ENCODE data around the gene NAE1.

GRCh38 chr16:66758086-66758485, 72.7 kb downstream of the NAE1 start:
- TF ChIP-seq CTCF (IDR thresholded peaks at IDR 0.05) (no peak), MXD4 (CRISPR knock-in tag; IDR thresholded peaks at IDR 0.05; ENCODE audit: borderline replicate concordance) (no peak), ZBTB43 (CRISPR knock-in tag; IDR thresholded peaks at IDR 0.05) (no peak), RELA (CRISPR knock-in tag; IDR thresholded peaks at IDR 0.05; ENCODE audit: borderline replicate concordance) (no peak), AFF4 (CRISPR knock-in tag; IDR thresholded peaks at IDR 0.05; ENCODE audit: borderline replicate concordance) (no peak), CREM (CRISPR knock-in tag; IDR thresholded peaks at IDR 0.05) (no peak), ATF2 (CRISPR knock-in tag; IDR thresholded peaks at IDR 0.05; ENCODE audit: borderline replicate concordance, low read depth) (no peak), NFATC4 (CRISPR knock-in tag; IDR thresholded peaks at IDR 0.05) (no peak), NFE2L1 (CRISPR knock-in tag; IDR thresholded peaks at IDR 0.05) (no peak), JUN (CRISPR knock-in tag; IDR thresholded peaks at IDR 0.05) (no peak), NR1H2 (CRISPR knock-in tag; IDR thresholded peaks at IDR 0.05) (no peak), GABPB1 (CRISPR knock-in tag; IDR thresholded peaks at IDR 0.05) (no peak)
- TF ChIP-seq, protein P1, sequence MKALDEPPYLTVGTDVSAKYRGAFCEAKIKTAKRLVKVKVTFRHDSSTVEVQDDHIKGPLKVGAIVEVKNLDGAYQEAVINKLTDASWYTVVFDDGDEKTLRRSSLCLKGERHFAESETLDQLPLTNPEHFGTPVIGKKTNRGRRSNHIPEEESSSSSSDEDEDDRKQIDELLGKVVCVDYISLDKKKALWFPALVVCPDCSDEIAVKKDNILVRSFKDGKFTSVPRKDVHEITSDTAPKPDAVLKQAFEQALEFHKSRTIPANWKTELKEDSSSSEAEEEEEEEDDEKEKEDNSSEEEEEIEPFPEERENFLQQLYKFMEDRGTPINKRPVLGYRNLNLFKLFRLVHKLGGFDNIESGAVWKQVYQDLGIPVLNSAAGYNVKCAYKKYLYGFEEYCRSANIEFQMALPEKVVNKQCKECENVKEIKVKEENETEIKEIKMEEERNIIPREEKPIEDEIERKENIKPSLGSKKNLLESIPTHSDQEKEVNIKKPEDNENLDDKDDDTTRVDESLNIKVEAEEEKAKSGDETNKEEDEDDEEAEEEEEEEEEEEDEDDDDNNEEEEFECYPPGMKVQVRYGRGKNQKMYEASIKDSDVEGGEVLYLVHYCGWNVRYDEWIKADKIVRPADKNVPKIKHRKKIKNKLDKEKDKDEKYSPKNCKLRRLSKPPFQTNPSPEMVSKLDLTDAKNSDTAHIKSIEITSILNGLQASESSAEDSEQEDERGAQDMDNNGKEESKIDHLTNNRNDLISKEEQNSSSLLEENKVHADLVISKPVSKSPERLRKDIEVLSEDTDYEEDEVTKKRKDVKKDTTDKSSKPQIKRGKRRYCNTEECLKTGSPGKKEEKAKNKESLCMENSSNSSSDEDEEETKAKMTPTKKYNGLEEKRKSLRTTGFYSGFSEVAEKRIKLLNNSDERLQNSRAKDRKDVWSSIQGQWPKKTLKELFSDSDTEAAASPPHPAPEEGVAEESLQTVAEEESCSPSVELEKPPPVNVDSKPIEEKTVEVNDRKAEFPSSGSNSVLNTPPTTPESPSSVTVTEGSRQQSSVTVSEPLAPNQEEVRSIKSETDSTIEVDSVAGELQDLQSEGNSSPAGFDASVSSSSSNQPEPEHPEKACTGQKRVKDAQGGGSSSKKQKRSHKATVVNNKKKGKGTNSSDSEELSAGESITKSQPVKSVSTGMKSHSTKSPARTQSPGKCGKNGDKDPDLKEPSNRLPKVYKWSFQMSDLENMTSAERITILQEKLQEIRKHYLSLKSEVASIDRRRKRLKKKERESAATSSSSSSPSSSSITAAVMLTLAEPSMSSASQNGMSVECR (CRISPR knock-in tag; IDR thresholded peaks at IDR 0.05; ENCODE audit: borderline replicate concordance), result no peak
- TF ChIP-seq, protein P2, sequence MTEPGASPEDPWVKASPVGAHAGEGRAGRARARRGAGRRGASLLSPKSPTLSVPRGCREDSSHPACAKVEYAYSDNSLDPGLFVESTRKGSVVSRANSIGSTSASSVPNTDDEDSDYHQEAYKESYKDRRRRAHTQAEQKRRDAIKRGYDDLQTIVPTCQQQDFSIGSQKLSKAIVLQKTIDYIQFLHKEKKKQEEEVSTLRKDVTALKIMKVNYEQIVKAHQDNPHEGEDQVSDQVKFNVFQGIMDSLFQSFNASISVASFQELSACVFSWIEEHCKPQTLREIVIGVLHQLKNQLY (CRISPR knock-in tag; IDR thresholded peaks at IDR 0.05), result no peak
